Mucosa of descending colon (tissue), 3 donors: Measurements from ENCODE around the gene SLIT3. TPM values are rescaled to one million over a fixed set of nuclear protein-coding genes. Genes with fewer than 3 reads are reported as not detected.

Source experiments
- ATAC-seq: fragments of 200-7000 bp; cut with Tn5 transposase; one replicate; pipeline ENCODE4 v1.9.1; 2020; ENCODE audit warnings: mild to moderate bottlenecking, moderate library complexity
- DNase-seq, 3 donors: peaks; one replicate each; pipeline ENCODE4 v3.0.0-alpha.2; 2020
- H3K36me3 ChIP-seq: fragments of 200-600 bp; one replicate; pipeline ENCODE4 v1.8.0; 2021; ENCODE audit warnings: low read depth, mild to moderate bottlenecking
- H3K4me1 ChIP-seq: fragments of 200-600 bp; one replicate; pipeline ENCODE4 v1.8.0; 2021; ENCODE audit warnings: low read depth, mild to moderate bottlenecking
- H3K4me3 ChIP-seq: fragments of 200-600 bp; one replicate; pipeline ENCODE4 v1.8.0; 2021; ENCODE audit warnings: mild to moderate bottlenecking
- H3K9me3 ChIP-seq: fragments of 200-600 bp; one replicate; pipeline ENCODE4 v1.8.0; 2021; ENCODE audit warnings: mild to moderate bottlenecking
- CTCF ChIP-seq: fragments of 200-600 bp; IDR thresholded peaks from one replicate; pipeline ENCODE4 v1.8.0; 2022; ENCODE audit warnings: antibody characterized with exemption, mild to moderate bottlenecking
- intact Hi-C, 2 donors: fragments of 100-400 bp; cut with DNase I in 1 of 2; cut with micrococcal nuclease in 1 of 2; formaldehyde crosslinking; loops; one replicate each; pipeline versions ENCODE4 v1.11.0 to v1.11.1; 2022; cut with DNase I, micrococcal nuclease
- total RNA-seq, 3 donors: library from RNA; stranded (reverse); fragmentation: NEBNext Ultra II Directional in 2 of 3; extraction: Animal tissue kit (Norgen Biotek cat#: 25700) in 2 of 3; gene quantifications; one replicate each; pipeline versions ENCODE4 v1.2.1 to v1.2.4, GENCODE V29; 2021 to 2023
- donor health status: DM: no; HTN: no; CAD: no; lungs with moderate emphysema.
- donor health status: DM: no; HTN: no; CAD: no.
- donor health status: DM: no; HTN: yes; CAD: no.

The SLIT3 gene
- total RNA-seq, 3 donors from 2014 or later, result 4.2 to 25.5 (median 16.1) TPM

- intact Hi-C loops, result no loop called here
- DNase-seq (no peak), ATAC-seq (no peak)
- no peaks in the 10 kb centered on the region for H3K4me1 ChIP-seq
- no peaks in the 10 kb centered on the region for H3K9me3 ChIP-seq
- TF ChIP-seq CTCF, result no peak
- H3K36me3 ChIP-seq, result no peaks in the 10 kb centered on the region
- H3K4me3 ChIP-seq, result no peak overlapping the region
Observed at GRCh38 chr5:169125571-169125970, 175.4 kb downstream of the SLIT3 start.

- no peaks in the 10 kb centered on the region for H3K9me3 ChIP-seq
- ATAC-seq (no peak), DNase-seq (no peak)
- no peak for TF ChIP-seq CTCF
- no peaks in the 10 kb centered on the region for H3K4me1 ChIP-seq
- no peak overlapping the region for H3K4me3 ChIP-seq
- H3K36me3 ChIP-seq, result no peaks in the 10 kb centered on the region
- intact Hi-C loops, result no loop called here
Observed at GRCh38 chr5:169122951-169123350, 178.0 kb downstream of the SLIT3 start.

- intact Hi-C loops, result no loop called here
- DNase-seq (no peak), ATAC-seq (no peak)
- no peaks in the 10 kb centered on the region for H3K4me1 ChIP-seq
- no peak overlapping the region for H3K4me3 ChIP-seq
- no peaks in the 10 kb centered on the region for H3K9me3 ChIP-seq
- no peaks in the 10 kb centered on the region for H3K36me3 ChIP-seq
- TF ChIP-seq CTCF, result no peak
Observed at GRCh38 chr5:169121630-169122420, 179.1 kb downstream of the SLIT3 start.

GRCh38 chr5:169119288-169120048 is 181.5 kb downstream of the SLIT3 start:
- ATAC-seq (no peak), DNase-seq (no peak)
- Histone ChIP-seq H3K36me3 (no peaks in the 10 kb centered on the region), H3K4me1 (no peaks in the 10 kb centered on the region), H3K9me3 (no peaks in the 10 kb centered on the region), H3K4me3 (no peak overlapping the region)
- intact Hi-C loops, result no loop called here
- no peak for TF ChIP-seq CTCF

- intact Hi-C loops, result no loop called here
- no peaks in the 10 kb centered on the region for H3K9me3 ChIP-seq
- H3K36me3 ChIP-seq, result no peaks in the 10 kb centered on the region
- ATAC-seq, result peak; percentile 30
- H3K4me1 ChIP-seq, result no peaks in the 10 kb centered on the region
- no peak for DNase-seq
- TF ChIP-seq CTCF, result no peak
- H3K4me3 ChIP-seq, result no peak overlapping the region
Observed at GRCh38 chr5:169116961-169117461, 183.9 kb downstream of the SLIT3 start.
